ENCODE data around the gene ELF3. TPM values are rescaled to one million over a fixed set of nuclear protein-coding genes. Genes with fewer than 3 reads are reported as not detected.

ELF3 gene
- total and polyA plus RNA-seq, 2 of the 13 experiments (the other 11 are each of a cell fraction or from before 2014, with no cell fraction given), result 11.5 to 55.1 TPM

- TF ChIP-seq ZFP91 (CRISPR knock-in tag; IDR thresholded peaks at IDR 0.05; ENCODE audit: borderline replicate concordance) (peak; percentile 53; the same call in 1 of the 2 replicates), ZKSCAN5 (CRISPR knock-in tag; IDR thresholded peaks at IDR 0.05) (no peak), ZNF274 (CRISPR knock-in tag; IDR thresholded peaks at IDR 0.05) (no peak), REL (CRISPR knock-in tag; conservative IDR thresholded peaks at IDR 0.05) (no peak), FOXC1 (CRISPR knock-in tag; IDR thresholded peaks at IDR 0.05; ENCODE audit: borderline replicate concordance) (no peak; the same call in 1 of the 2 replicates), NFATC3 (CRISPR knock-in tag; IDR thresholded peaks at IDR 0.05) (no peak), ZNF414 (CRISPR knock-in tag; IDR thresholded peaks at IDR 0.05) (0 out of 2 replicates have a peak, but pooled peaks have one; percentile 23), TMF1 (CRISPR knock-in tag; IDR thresholded peaks at IDR 0.05; ENCODE audit: low read depth) (no peak), HIVEP1 (CRISPR knock-in tag; IDR thresholded peaks at IDR 0.05) (no peak), TBP (CRISPR knock-in tag; IDR thresholded peaks at IDR 0.05) (0 out of 2 replicates have a peak, but pooled peaks have one; percentile 35), TBX3 (IDR thresholded peaks at IDR 0.05; ENCODE audit: borderline replicate concordance) (peak; percentile 63; the same call in 1 of the 2 replicates), ARID4A (CRISPR knock-in tag; IDR thresholded peaks at IDR 0.05; ENCODE audit: borderline replicate concordance) (no peak), ZBTB10 (CRISPR knock-in tag; IDR thresholded peaks at IDR 0.05; ENCODE audit: borderline replicate concordance) (0 out of 2 replicates have a peak, but pooled peaks have one; percentile 46), MEF2D (CRISPR knock-in tag; IDR thresholded peaks at IDR 0.05) (no peak), ZSCAN20 (CRISPR knock-in tag; IDR thresholded peaks at IDR 0.05; ENCODE audit: borderline replicate concordance) (peak; percentile 47; the same call in 1 of the 2 replicates), TIGD3 (CRISPR knock-in tag; IDR thresholded peaks at IDR 0.05; ENCODE audit: borderline replicate concordance) (no peak), TBL1XR1 (IDR thresholded peaks at IDR 0.05; ENCODE audit: borderline replicate concordance, low read length, partially characterized antibody) (no peak)
Observed at GRCh38 chr1:202018468-202019234, 8.3 kb downstream of the ELF3 start (continued).
